Esophagus muscularis mucosa (tissue), 4 donors: ENCODE measurements around the gene CPNE8. TPM values are rescaled to one million over a fixed set of nuclear protein-coding genes. Genes with fewer than 3 reads are reported as not detected.

ENCODE experiments used
- DNase-seq: peaks from one replicate; pipeline ENCODE4 v3.0.0-alpha.2; 2017; ENCODE audit errors: extremely low spot score
- H3K27ac ChIP-seq, 4 donors: fragments of 200-600 bp; sonication (generic); replicated peaks in 1 of 4; 1 replicate in 3 of 4; 2 replicates in 1 of 4; pipeline ENCODE4 v1.5.1; 2016 to 2019; ENCODE audit warnings: mild to moderate bottlenecking in 1 of 4
- H3K27me3 ChIP-seq, 4 donors: fragments of 200-600 bp; sonication (generic); one replicate each; pipeline versions ENCODE4 v1.5.1 to v1.6.0; 2016 to 2019
- H3K36me3 ChIP-seq, 4 donors: fragments of 200-600 bp; sonication (generic); one replicate each; pipeline ENCODE4 v1.5.1; 2016 to 2019
- H3K4me1 ChIP-seq, 4 donors: fragments of 200-600 bp; sonication (generic); one replicate each; pipeline ENCODE4 v1.5.1; 2016 to 2019
- H3K4me3 ChIP-seq, 4 donors: fragments of 200-600 bp; sonication (generic); 1 replicate in 2 of 4; 2 replicates in 2 of 4; pipeline ENCODE4 v1.5.1; 2016 to 2019; ENCODE audit warnings: mild to moderate bottlenecking in 4 of 4, moderate library complexity in 1 of 4
- H3K9me3 ChIP-seq, 4 donors: fragments of 200-600 bp; sonication (generic); 1 replicate in 3 of 4; 2 replicates in 1 of 4; pipeline ENCODE4 v1.5.1; 2016 to 2019
- EP300 ChIP-seq: sonication (generic); formaldehyde crosslinking; IDR thresholded peaks from one replicate; pipeline ENCODE4 v1.6.1; 2017; ENCODE audit warnings: antibody characterized with exemption
- POLR2A ChIP-seq: fragments of 450-650 bp; IDR thresholded peaks from one replicate; pipeline ENCODE4 v1.6.1; 2017; ENCODE audit warnings: antibody characterized with exemption, moderate library complexity, mild to moderate bottlenecking, low read depth
- POLR2AphosphoS5 ChIP-seq, 2 donors: sonication (generic); formaldehyde crosslinking; IDR thresholded peaks; one replicate each; pipeline ENCODE4 v1.6.1; 2017; ENCODE audit warnings: antibody characterized with exemption in 2 of 2
- WGBS: methylation state at CpG from one replicate; pipeline ENCODE4 v1.1.5; 2018; 5-methylcytosine and 5-hydroxymethylcytosine counted together
- intact Hi-C: fragments of 100-400 bp; cut with DNase I; formaldehyde crosslinking; loops from one replicate; pipeline ENCODE4 v1.15.1; 2023
- total RNA-seq, 4 donors: library from RNA; depleted of rRNA; stranded (reverse); fragments of >200 nt; gene quantifications; one replicate each; pipeline versions ENCODE4 v1.1.0 to v1.2.1, GENCODE V29; 2016
- TF ChIP-seq, protein P1 (sequence below), 3 experiments: fragments of 200-600 bp in 2 of 3; fragments of 450-650 bp in 1 of 3; sonication (generic) in 2 of 3; IDR thresholded peaks; one replicate each; pipeline ENCODE4 v1.5.1; 2017 to 2019; ENCODE audit warnings: antibody characterized with exemption in 3 of 3, mild to moderate bottlenecking in 2 of 3, moderate library complexity in 1 of 3

Gene CPNE8
- total RNA-seq, 4 donors from 2014 or later, result 12.8 to 34.0 (median 21.3) TPM

DNA sequence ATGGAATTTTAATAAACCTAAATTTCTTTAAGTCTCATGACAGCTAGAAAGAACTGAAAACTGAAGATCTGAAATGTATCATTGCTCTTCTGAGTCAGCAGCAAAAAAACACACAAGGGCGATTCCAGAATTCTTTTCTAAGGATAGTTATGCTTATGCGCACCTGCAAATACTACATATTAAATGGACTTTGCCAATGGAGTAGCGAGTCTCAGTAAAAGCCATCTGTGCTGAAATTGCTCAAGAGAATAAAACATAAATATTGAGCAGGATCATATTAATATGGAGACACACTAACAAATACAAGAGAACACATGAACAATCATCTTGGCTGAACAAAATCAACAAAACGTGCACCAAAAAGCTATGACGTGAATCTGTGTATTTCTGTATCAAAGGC is 73.7 kb downstream of the CPNE8 start:
- intact Hi-C loops, result no loop called here
- Histone ChIP-seq H3K27me3 (no peaks in the 10 kb centered on the region), H3K36me3 (no peaks in the 10 kb centered on the region), H3K9me3 (no peaks in the 10 kb centered on the region), H3K4me3 (no peak overlapping the region), H3K4me1 (no peaks in the 10 kb centered on the region), H3K27ac (no peak overlapping the region)
- no peak for TF ChIP-seq POLR2A
- TF ChIP-seq EP300, result no peak
- no peak for DNase-seq
- WGBS, result 90% methylated on average over 5 of the region's 5 CpGs

DNA sequence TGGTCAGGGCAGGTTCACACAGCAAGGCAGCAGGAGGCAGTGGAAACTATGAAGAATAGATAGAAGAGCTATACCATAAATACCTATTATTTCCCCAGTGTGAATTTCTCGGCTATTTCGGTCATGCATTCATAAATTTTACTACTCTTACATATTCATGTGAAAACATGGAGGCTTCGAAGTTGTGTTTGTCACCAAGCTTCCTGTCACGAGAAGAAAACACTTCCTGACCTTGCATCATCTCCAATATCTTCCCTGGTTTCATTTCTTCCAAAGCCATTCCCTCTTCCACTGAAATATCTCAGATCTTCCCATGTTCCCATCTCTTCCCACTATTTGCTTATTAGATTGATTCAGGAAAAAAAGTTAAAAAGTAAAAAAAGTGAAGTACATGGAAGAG is 80.4 kb downstream of the CPNE8 start:
- Histone ChIP-seq H3K9me3 (no peaks in the 10 kb centered on the region), H3K36me3 (no peaks in the 10 kb centered on the region), H3K27ac (no peak overlapping the region), H3K27me3 (no peaks in the 10 kb centered on the region), H3K4me1 (peaks cover 0 to 6% (median 0%) of the 10 kb centered on the region in 4 donors), H3K4me3 (no peak overlapping the region)
- TF ChIP-seq POLR2A, result no peak
- no peak for TF ChIP-seq EP300
- TF ChIP-seq, protein P1, sequence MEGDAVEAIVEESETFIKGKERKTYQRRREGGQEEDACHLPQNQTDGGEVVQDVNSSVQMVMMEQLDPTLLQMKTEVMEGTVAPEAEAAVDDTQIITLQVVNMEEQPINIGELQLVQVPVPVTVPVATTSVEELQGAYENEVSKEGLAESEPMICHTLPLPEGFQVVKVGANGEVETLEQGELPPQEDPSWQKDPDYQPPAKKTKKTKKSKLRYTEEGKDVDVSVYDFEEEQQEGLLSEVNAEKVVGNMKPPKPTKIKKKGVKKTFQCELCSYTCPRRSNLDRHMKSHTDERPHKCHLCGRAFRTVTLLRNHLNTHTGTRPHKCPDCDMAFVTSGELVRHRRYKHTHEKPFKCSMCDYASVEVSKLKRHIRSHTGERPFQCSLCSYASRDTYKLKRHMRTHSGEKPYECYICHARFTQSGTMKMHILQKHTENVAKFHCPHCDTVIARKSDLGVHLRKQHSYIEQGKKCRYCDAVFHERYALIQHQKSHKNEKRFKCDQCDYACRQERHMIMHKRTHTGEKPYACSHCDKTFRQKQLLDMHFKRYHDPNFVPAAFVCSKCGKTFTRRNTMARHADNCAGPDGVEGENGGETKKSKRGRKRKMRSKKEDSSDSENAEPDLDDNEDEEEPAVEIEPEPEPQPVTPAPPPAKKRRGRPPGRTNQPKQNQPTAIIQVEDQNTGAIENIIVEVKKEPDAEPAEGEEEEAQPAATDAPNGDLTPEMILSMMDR (IDR thresholded peaks at IDR 0.05), result no peak
- TF ChIP-seq POLR2AphosphoS5 (IDR thresholded peaks at IDR 0.05), result no peak
- intact Hi-C loops, result no loop called here
- 88% methylated on average over 4 of the region's 4 CpGs for WGBS
- DNase-seq, result no peak

DNA sequence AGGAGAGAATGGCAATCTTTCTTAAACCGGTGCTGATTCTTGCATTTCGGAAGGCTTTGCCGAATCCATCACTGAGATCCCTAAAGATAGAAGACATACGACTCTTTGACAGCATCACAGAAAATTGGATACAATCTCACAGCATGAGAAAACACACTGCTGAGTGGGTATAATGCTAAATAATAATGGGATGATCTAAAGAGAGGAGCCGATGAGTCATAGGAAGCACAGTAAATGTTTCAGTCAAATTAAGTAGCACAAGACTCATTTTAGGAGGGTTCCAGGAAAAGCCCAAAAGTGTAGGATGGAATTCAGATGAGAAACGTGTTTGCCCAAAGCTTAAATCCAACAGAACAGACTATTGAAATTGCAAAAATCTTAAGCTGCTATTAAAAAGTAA is 81.7 kb downstream of the CPNE8 start:
- Histone ChIP-seq H3K4me1 (peaks cover 0 to 6% (median 0%) of the 10 kb centered on the region in 4 donors), H3K27me3 (no peaks in the 10 kb centered on the region), H3K9me3 (no peaks in the 10 kb centered on the region), H3K27ac (no peak overlapping the region), H3K4me3 (no peak overlapping the region), H3K36me3 (no peaks in the 10 kb centered on the region)
- no peak for DNase-seq
- TF ChIP-seq, protein P1 (IDR thresholded peaks at IDR 0.05), result no peak
- TF ChIP-seq POLR2A (no peak), POLR2AphosphoS5 (IDR thresholded peaks at IDR 0.05) (no peak), EP300 (no peak)
- intact Hi-C loops, result no loop called here
- WGBS, result 83% methylated on average over 6 of the region's 6 CpGs

DNA sequence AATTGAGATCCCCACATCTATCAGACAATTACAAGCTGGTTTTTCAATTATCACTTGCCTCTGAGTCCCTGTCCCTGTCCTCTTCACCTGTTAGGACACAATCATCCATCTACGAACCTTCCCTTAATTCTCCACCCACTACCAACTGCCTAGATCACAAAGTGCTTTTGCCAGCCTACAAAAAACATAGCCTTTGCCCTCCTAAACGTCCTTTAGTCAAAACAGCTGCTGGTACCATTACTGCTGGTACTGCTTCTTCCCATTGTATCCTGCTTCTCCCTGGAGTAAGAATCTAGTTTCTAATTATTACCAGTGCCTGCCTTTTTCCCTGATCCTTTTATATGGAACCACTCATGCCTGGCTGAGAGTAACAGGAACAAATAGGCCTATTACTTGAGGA is 82.1 kb downstream of the CPNE8 start:
- H3K27me3 ChIP-seq, result no peaks in the 10 kb centered on the region
- intact Hi-C loops, result no loop called here
- no peak overlapping the region for H3K27ac ChIP-seq
- no peak for DNase-seq
- no peaks in the 10 kb centered on the region for H3K36me3 ChIP-seq
- H3K4me3 ChIP-seq, result no peak overlapping the region
- peaks cover 0 to 6% (median 0%) of the 10 kb centered on the region in 4 donors for H3K4me1 ChIP-seq
- 60% methylated on average over 2 of the region's 2 CpGs for WGBS
- TF ChIP-seq POLR2A, result no peak
- TF ChIP-seq POLR2AphosphoS5 (IDR thresholded peaks at IDR 0.05), result no peak
- TF ChIP-seq, protein P1 (IDR thresholded peaks at IDR 0.05), result no peak
- no peak for TF ChIP-seq EP300
- H3K9me3 ChIP-seq, result no peaks in the 10 kb centered on the region

DNA sequence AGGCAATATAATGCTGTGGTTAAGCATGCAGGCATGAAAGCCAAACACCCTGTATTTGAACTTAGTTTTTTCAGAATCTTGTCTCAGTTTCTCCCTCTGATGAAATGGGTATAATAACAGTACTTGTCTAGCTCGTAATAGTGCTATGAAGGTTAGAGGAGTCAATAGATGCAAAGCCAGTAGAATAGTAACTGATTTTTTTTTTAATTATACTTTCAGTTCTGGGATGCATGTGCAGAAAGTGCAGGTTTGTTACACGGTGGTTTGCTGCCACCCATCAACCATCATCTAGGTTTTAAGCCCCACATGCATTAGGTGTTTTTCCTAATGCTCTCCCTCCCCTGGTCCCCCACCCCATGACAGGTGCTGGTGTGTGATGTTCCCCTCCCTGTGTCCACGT is 87.4 kb downstream of the CPNE8 start:
- no peaks in the 10 kb centered on the region for H3K27me3 ChIP-seq
- intact Hi-C loops, result no loop called here
- no peak overlapping the region for H3K27ac ChIP-seq
- peaks cover 0 to 6% (median 0%) of the 10 kb centered on the region in 4 donors for H3K4me1 ChIP-seq
- 91% methylated on average over 3 of the region's 3 CpGs for WGBS
- H3K4me3 ChIP-seq, result no peak overlapping the region
- H3K36me3 ChIP-seq, result peaks cover 0 to under 1% (median 0%) of the 10 kb centered on the region in 4 donors
- TF ChIP-seq, protein P1 (IDR thresholded peaks at IDR 0.05), result no peak
- TF ChIP-seq POLR2AphosphoS5 (IDR thresholded peaks at IDR 0.05), result no peak
- no peak for TF ChIP-seq POLR2A
- TF ChIP-seq EP300, result no peak
- no peak for DNase-seq
- H3K9me3 ChIP-seq, result no peaks in the 10 kb centered on the region
